Neural progenitor cell (in vitro differentiated cells): ENCODE data around the gene SLC25A40. TPM values are rescaled to one million over a fixed set of nuclear protein-coding genes. Genes with fewer than 3 reads are reported as not detected.

Source experiments
- DNase-seq: peaks from one replicate; pipeline ENCODE4 v3.0.0-alpha.2; 2016; ENCODE audit warnings: low spot score
- H2AFZ ChIP-seq: fragments of 200-600 bp; sonication (generic); replicated peaks from 2 replicates; pipeline ENCODE4 v1.6.1; 2016; ENCODE audit warnings: antibody characterized with exemption
- H3F3A ChIP-seq: fragments of 200-600 bp; sonication (generic); 2 replicates; pipeline ENCODE4 v1.6.1; 2016; ENCODE audit warnings: antibody characterized with exemption, low read depth
- H3K27ac ChIP-seq: fragments of 200-600 bp; sonication (generic); 2 replicates; pipeline ENCODE4 v1.5.1; 2016; ENCODE audit warnings: mild to moderate bottlenecking
- H3K27me3 ChIP-seq: fragments of 200-600 bp; sonication (generic); 2 replicates; pipeline ENCODE4 v1.6.1; 2016; ENCODE audit warnings: mild to moderate bottlenecking, moderate library complexity
- H3K36me3 ChIP-seq: fragments of 200-600 bp; sonication (generic); 2 replicates; pipeline ENCODE4 v1.5.1; 2016
- H3K4me1 ChIP-seq: fragments of 200-600 bp; sonication (generic); 2 replicates; pipeline ENCODE4 v1.6.1; 2016; ENCODE audit warnings: mixed run types
- H3K4me2 ChIP-seq: fragments of 200-600 bp; sonication (generic); 2 replicates; pipeline ENCODE4 v1.6.1; 2016
- H3K4me3 ChIP-seq: fragments of 200-600 bp; sonication (generic); 2 replicates; pipeline ENCODE4 v1.5.1; 2016
- H3K79me2 ChIP-seq: fragments of 200-600 bp; sonication (generic); 2 replicates; pipeline ENCODE4 v1.6.1; 2016; ENCODE audit warnings: low read depth
- H3K9ac ChIP-seq: fragments of 200-600 bp; sonication (generic); 2 replicates; pipeline ENCODE4 v1.6.1; 2016
- H3K9me3 ChIP-seq: fragments of 200-600 bp; sonication (generic); 2 replicates; pipeline ENCODE4 v1.5.1; 2016; ENCODE audit warnings: low read depth
- H4K20me1 ChIP-seq: fragments of 200-600 bp; sonication (generic); 2 replicates; pipeline ENCODE4 v1.6.1; 2016; ENCODE audit warnings: low read depth
- H3K27ac Mint-ChIP-seq: 3 replicates; pipeline ENCODE4 v1.8.0; 2021; ENCODE audit warnings: mixed read lengths
- H3K27me3 Mint-ChIP-seq: 2 replicates; pipeline ENCODE4 v1.8.0; 2022; ENCODE audit warnings: low read depth, mild to moderate bottlenecking, inconsistent platforms, moderate library complexity, mixed read lengths; ENCODE audit not compliant: insufficient read depth
- H3K36me3 Mint-ChIP-seq: 3 replicates; pipeline ENCODE4 v1.8.0; 2021; ENCODE audit warnings: mixed read lengths
- H3K4me1 Mint-ChIP-seq: 3 replicates; pipeline ENCODE4 v1.8.0; 2021; ENCODE audit warnings: mixed read lengths
- H3K4me3 Mint-ChIP-seq: 3 replicates; pipeline ENCODE4 v1.8.0; 2021; ENCODE audit warnings: mild to moderate bottlenecking, moderate library complexity, mixed read lengths
- H3K9me3 Mint-ChIP-seq: 3 replicates; pipeline ENCODE4 v1.8.0; 2020; ENCODE audit warnings: mixed read lengths
- EZH2 ChIP-seq: fragments of 200-600 bp; sonication (generic); IDR thresholded peaks from 2 replicates; pipeline ENCODE4 v1.6.1; 2017; ENCODE audit warnings: antibody characterized with exemption, mild to moderate bottlenecking, moderate library complexity
- EZH2phosphoT487 ChIP-seq: fragments of 200-600 bp; sonication (generic); IDR thresholded peaks from 2 replicates; pipeline ENCODE4 v1.6.1; 2017; ENCODE audit warnings: antibody characterized with exemption
- total RNA-seq: library from RNA; depleted of rRNA; stranded (reverse); fragments of >200 nt; gene quantifications from 2 replicates; pipeline ENCODE4 v1.2.3, GENCODE V29; 2015; ENCODE audit warnings: low replicate concordance
- TF ChIP-seq, protein P1 (sequence below): fragments of 200-600 bp; sonication (generic); IDR thresholded peaks from 2 replicates; pipeline ENCODE4 v1.5.1; 2017; ENCODE audit warnings: antibody characterized with exemption, mild to moderate bottlenecking

SLC25A40 gene
- total RNA-seq, 1 donor from 2014 or later = 57.3 TPM

GRCh38 chr7:87852306-87852705 is 23.9 kb downstream of the SLC25A40 start:
- Mint-ChIP-seq H3K4me1 (no peaks in the 10 kb centered on the region), H3K36me3 (peaks cover 19% of the 10 kb centered on the region), H3K27me3 (no peaks in the 10 kb centered on the region), H3K27ac (no peak overlapping the region), H3K4me3 (no peak overlapping the region), H3K9me3 (no peaks in the 10 kb centered on the region)
- H3K27ac ChIP-seq = no peak overlapping the region
- TF ChIP-seq EZH2phosphoT487 (no peak), EZH2 (no peak)
- TF ChIP-seq, protein P1, sequence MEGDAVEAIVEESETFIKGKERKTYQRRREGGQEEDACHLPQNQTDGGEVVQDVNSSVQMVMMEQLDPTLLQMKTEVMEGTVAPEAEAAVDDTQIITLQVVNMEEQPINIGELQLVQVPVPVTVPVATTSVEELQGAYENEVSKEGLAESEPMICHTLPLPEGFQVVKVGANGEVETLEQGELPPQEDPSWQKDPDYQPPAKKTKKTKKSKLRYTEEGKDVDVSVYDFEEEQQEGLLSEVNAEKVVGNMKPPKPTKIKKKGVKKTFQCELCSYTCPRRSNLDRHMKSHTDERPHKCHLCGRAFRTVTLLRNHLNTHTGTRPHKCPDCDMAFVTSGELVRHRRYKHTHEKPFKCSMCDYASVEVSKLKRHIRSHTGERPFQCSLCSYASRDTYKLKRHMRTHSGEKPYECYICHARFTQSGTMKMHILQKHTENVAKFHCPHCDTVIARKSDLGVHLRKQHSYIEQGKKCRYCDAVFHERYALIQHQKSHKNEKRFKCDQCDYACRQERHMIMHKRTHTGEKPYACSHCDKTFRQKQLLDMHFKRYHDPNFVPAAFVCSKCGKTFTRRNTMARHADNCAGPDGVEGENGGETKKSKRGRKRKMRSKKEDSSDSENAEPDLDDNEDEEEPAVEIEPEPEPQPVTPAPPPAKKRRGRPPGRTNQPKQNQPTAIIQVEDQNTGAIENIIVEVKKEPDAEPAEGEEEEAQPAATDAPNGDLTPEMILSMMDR = no peak
- peaks cover 7% of the 10 kb centered on the region for H3K36me3 ChIP-seq
- no peaks in the 10 kb centered on the region for H3K27me3 ChIP-seq
- no peak overlapping the region for H3K4me3 ChIP-seq
- no peaks in the 10 kb centered on the region for H4K20me1 ChIP-seq
- no peak overlapping the region for H3K4me2 ChIP-seq
- no peaks in the 10 kb centered on the region for H3F3A ChIP-seq
- H3K79me2 ChIP-seq = no peaks in the 10 kb centered on the region
- DNase-seq = no peak
- H2AFZ ChIP-seq = no peak overlapping the region
- H3K9me3 ChIP-seq = no peaks in the 10 kb centered on the region
- no peak overlapping the region for H3K9ac ChIP-seq
- H3K4me1 ChIP-seq = no peaks in the 10 kb centered on the region

DNA sequence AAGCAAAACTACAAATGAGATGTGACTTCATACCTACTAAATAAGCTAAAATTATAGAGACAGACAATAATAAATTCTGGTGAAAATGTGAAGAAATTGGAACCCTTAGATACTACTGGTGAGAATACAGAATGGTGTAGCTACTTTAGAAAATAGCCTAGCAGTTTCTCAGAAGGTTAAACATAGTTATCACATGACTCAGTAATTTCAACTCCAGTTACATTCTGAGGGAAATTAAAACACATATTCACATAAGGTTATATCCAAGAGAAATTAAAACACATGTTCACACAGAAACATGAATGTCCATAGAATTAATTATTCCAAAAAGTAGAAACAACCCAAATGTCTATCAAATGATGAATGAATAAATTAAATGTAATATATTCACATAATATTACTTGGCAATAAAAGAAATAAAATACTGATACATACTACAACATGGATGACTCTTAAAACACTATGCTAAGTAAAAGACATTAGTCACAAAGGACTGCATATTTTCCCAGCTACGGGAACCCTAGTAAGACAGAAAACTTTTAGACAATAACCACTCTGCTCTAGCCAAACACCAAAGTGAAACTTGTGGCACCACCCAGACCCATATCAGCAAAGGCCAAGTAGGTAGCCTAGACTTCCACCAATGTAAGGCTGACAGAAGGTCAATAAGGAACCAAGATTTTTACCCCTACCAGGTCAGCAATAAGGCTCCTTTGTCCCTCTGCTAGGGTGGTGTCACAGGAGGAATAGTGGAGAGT is 25.1 kb downstream of the SLC25A40 start:
- Histone ChIP-seq H2AFZ (no peak overlapping the region), H3F3A (no peaks in the 10 kb centered on the region), H3K4me3 (no peak overlapping the region), H3K9ac (no peak overlapping the region), H3K4me1 (no peaks in the 10 kb centered on the region), H3K27ac (no peak overlapping the region), H3K27me3 (no peaks in the 10 kb centered on the region), H3K36me3 (peaks cover 9% of the 10 kb centered on the region), H4K20me1 (no peaks in the 10 kb centered on the region), H3K9me3 (no peaks in the 10 kb centered on the region), H3K79me2 (no peaks in the 10 kb centered on the region), H3K4me2 (no peak overlapping the region)
- peaks cover 19% of the 10 kb centered on the region for H3K36me3 Mint-ChIP-seq
- H3K27me3 Mint-ChIP-seq = no peaks in the 10 kb centered on the region
- H3K4me3 Mint-ChIP-seq = no peak overlapping the region
- H3K27ac Mint-ChIP-seq = no peak overlapping the region
- TF ChIP-seq EZH2 (no peak), EZH2phosphoT487 (no peak)
- TF ChIP-seq, protein P1 = no peak
- no peak for DNase-seq
- H3K9me3 Mint-ChIP-seq = no peaks in the 10 kb centered on the region
- H3K4me1 Mint-ChIP-seq = no peaks in the 10 kb centered on the region

GRCh38 chr7:87837597-87837996 is 38.6 kb downstream of the SLC25A40 start:
- peaks cover 1% of the 10 kb centered on the region for H3K36me3 Mint-ChIP-seq
- no peaks in the 10 kb centered on the region for H3K27me3 Mint-ChIP-seq
- DNase-seq = no peak

More at GRCh38 chr7:87837597-87837996, 38.6 kb downstream of the SLC25A40 start:
- Histone ChIP-seq H3F3A (no peaks in the 10 kb centered on the region), H2AFZ (no peak overlapping the region), H3K27ac (no peak overlapping the region), H3K4me1 (peaks cover 5% of the 10 kb centered on the region), H3K9ac (no peak overlapping the region), H4K20me1 (no peaks in the 10 kb centered on the region), H3K9me3 (no peaks in the 10 kb centered on the region), H3K79me2 (no peaks in the 10 kb centered on the region), H3K27me3 (no peaks in the 10 kb centered on the region), H3K4me2 (no peak overlapping the region), H3K4me3 (no peak overlapping the region), H3K36me3 (no peaks in the 10 kb centered on the region)
- no peak overlapping the region for H3K27ac Mint-ChIP-seq
- TF ChIP-seq, protein P1 = no peak
- TF ChIP-seq EZH2phosphoT487 (no peak), EZH2 (no peak)
- no peaks in the 10 kb centered on the region for H3K4me1 Mint-ChIP-seq
- no peak overlapping the region for H3K4me3 Mint-ChIP-seq
- no peaks in the 10 kb centered on the region for H3K9me3 Mint-ChIP-seq
